ENCODE results near the gene MRTO4.
A peak's percentile ranks its signal among the peaks of the same experiment; 100 is the strongest.
"Not testable (repeated sequence)": the region's sequence is repeated elsewhere in the genome, so short reads cannot be mapped to it uniquely, and the experiment has no call there.

MRTO4 gene

DNA sequence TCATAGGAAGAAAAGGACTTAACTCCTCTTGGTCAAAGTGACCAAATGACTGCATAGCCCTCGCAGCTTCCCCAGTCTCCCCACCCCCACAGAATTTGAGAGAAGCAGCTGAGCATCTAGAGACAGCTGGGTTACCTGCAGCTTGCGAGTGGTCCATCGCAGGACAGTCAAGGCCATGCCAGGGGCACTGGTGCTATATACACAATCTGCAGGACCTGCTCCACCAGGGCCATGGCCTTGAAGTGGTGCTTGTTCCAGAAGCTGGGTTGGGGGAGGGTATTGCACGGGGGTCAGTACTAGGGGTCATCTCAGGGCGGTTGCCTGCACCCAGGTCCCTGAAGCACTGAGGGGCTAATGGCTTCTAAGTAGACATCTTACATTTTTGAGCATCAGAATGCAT, 10.4 kb downstream of the MRTO4 start:
- Histone ChIP-seq H2AFZ (ENCODE audit: low read depth, low read length) (no peak overlapping the region), H3K4me1 (ENCODE audit: insufficient read depth, low read length) (no peaks in the 10 kb centered on the region), H3K36me3 (ENCODE audit: insufficient read depth, low read length) (peaks cover 37% of the 10 kb centered on the region), H3K27ac (ENCODE audit: low read length) (no peak overlapping the region), H3K9me3 (ENCODE audit: insufficient read depth, low read length, severe bottlenecking) (no peaks in the 10 kb centered on the region), H3K27me3 (ENCODE audit: insufficient read depth, low read length, poor library complexity) (no peaks in the 10 kb centered on the region), H3K4me3 (ENCODE audit: low read depth in 1 of 2, low read length in 2 of 2) (no peak overlapping the region), H3K9ac (ENCODE audit: low read depth, low read length) (no peak overlapping the region), H4K20me1 (ENCODE audit: insufficient read depth, low read length) (peaks cover 25% of the 10 kb centered on the region; the same call in 1 of the 2 replicates), H3K79me2 (ENCODE audit: insufficient read depth, low read length) (peaks cover 3% of the 10 kb centered on the region; the same call in 1 of the 2 replicates), H3K4me2 (ENCODE audit: insufficient read depth, low read length) (no peak overlapping the region)
- no peak for TF ChIP-seq CTCF (IDR thresholded peaks at IDR 0.05; ENCODE audit: borderline replicate concordance, extremely low read depth, low read length, poor library complexity, severe bottlenecking)
- no peak for TF ChIP-seq EZH2 (IDR thresholded peaks at IDR 0.05; ENCODE audit: borderline replicate concordance, low read depth, low read length, severe bottlenecking)
- DNase-seq, result no peak
- peak; percentile 30; the same call in 1 of the 3 replicates for ATAC-seq (ENCODE audit: insufficient read depth, low read depth)

GRCh38 chr1:19262744-19263143, 11.1 kb downstream of the MRTO4 start:
- no peak for TF ChIP-seq EZH2 (IDR thresholded peaks at IDR 0.05; ENCODE audit: borderline replicate concordance, low read depth, low read length, severe bottlenecking)
- TF ChIP-seq CTCF (IDR thresholded peaks at IDR 0.05; ENCODE audit: borderline replicate concordance, extremely low read depth, low read length, poor library complexity, severe bottlenecking), result no peak
- Histone ChIP-seq H3K27me3 (ENCODE audit: insufficient read depth, low read length, poor library complexity) (no peaks in the 10 kb centered on the region), H2AFZ (ENCODE audit: low read depth, low read length) (no peak overlapping the region), H3K4me3 (ENCODE audit: low read depth in 1 of 2, low read length in 2 of 2) (no peak overlapping the region), H3K4me1 (ENCODE audit: insufficient read depth, low read length) (no peaks in the 10 kb centered on the region), H3K9me3 (ENCODE audit: insufficient read depth, low read length, severe bottlenecking) (no peaks in the 10 kb centered on the region), H3K9ac (ENCODE audit: low read depth, low read length) (no peak overlapping the region), H3K4me2 (ENCODE audit: insufficient read depth, low read length) (no peak overlapping the region), H3K27ac (ENCODE audit: low read length) (no peak overlapping the region), H3K36me3 (ENCODE audit: insufficient read depth, low read length) (peaks cover 30% of the 10 kb centered on the region), H4K20me1 (ENCODE audit: insufficient read depth, low read length) (peaks cover 20% of the 10 kb centered on the region; the same call in 1 of the 2 replicates), H3K79me2 (ENCODE audit: insufficient read depth, low read length) (no peaks in the 10 kb centered on the region)
- no peak for DNase-seq
- no peak for ATAC-seq (ENCODE audit: insufficient read depth, low read depth)

- Histone ChIP-seq H3K27ac (ENCODE audit: low read length) (no peak overlapping the region), H3K4me3 (ENCODE audit: low read depth in 1 of 2, low read length in 2 of 2) (no peak overlapping the region), H3K36me3 (ENCODE audit: insufficient read depth, low read length) (no peaks in the 10 kb centered on the region), H3K27me3 (ENCODE audit: insufficient read depth, low read length, poor library complexity) (no peaks in the 10 kb centered on the region), H3K9ac (ENCODE audit: low read depth, low read length) (no peak overlapping the region), H3K4me2 (ENCODE audit: insufficient read depth, low read length) (no peak overlapping the region), H2AFZ (ENCODE audit: low read depth, low read length) (no peak overlapping the region), H4K20me1 (ENCODE audit: insufficient read depth, low read length) (no peaks in the 10 kb centered on the region), H3K4me1 (ENCODE audit: insufficient read depth, low read length) (no peaks in the 10 kb centered on the region), H3K9me3 (ENCODE audit: insufficient read depth, low read length, severe bottlenecking) (no peaks in the 10 kb centered on the region), H3K79me2 (ENCODE audit: insufficient read depth, low read length) (no peaks in the 10 kb centered on the region)
- ATAC-seq (ENCODE audit: insufficient read depth, low read depth) (no peak), DNase-seq (no peak)
- no peak for TF ChIP-seq EZH2 (IDR thresholded peaks at IDR 0.05; ENCODE audit: borderline replicate concordance, low read depth, low read length, severe bottlenecking)
- TF ChIP-seq CTCF (IDR thresholded peaks at IDR 0.05; ENCODE audit: borderline replicate concordance, extremely low read depth, low read length, poor library complexity, severe bottlenecking), result no peak
Observed at GRCh38 chr1:19268445-19268844, 16.8 kb downstream of the MRTO4 start.

GRCh38 chr1:19269427-19270342, 18.1 kb downstream of the MRTO4 start:
- H3K79me2 ChIP-seq (ENCODE audit: insufficient read depth, low read length); ATAC-seq (ENCODE audit: insufficient read depth, low read depth): not testable (repeated sequence)

GRCh38 chr1:19270343-19270730, 18.7 kb downstream of the MRTO4 start:
- H3K4me1 ChIP-seq (ENCODE audit: insufficient read depth, low read length); H2AFZ ChIP-seq (ENCODE audit: low read depth, low read length); ATAC-seq (ENCODE audit: insufficient read depth, low read depth); H4K20me1 ChIP-seq (ENCODE audit: insufficient read depth, low read length); H3K27ac ChIP-seq (ENCODE audit: low read length); H3K27me3 ChIP-seq (ENCODE audit: insufficient read depth, low read length, poor library complexity); H3K9ac ChIP-seq (ENCODE audit: low read depth, low read length); H3K79me2 ChIP-seq (ENCODE audit: insufficient read depth, low read length); H3K4me2 ChIP-seq (ENCODE audit: insufficient read depth, low read length); DNase-seq; H3K4me3 ChIP-seq (ENCODE audit: low read depth in 1 of 2, low read length in 2 of 2); H3K9me3 ChIP-seq (ENCODE audit: insufficient read depth, low read length, severe bottlenecking); H3K36me3 ChIP-seq (ENCODE audit: insufficient read depth, low read length): not testable (repeated sequence)

More at GRCh38 chr1:19269427-19270342, 18.1 kb downstream of the MRTO4 start:
- not testable (repeated sequence) for H3K4me3 ChIP-seq (ENCODE audit: low read depth in 1 of 2, low read length in 2 of 2); H3K9me3 ChIP-seq (ENCODE audit: insufficient read depth, low read length, severe bottlenecking); H3K9ac ChIP-seq (ENCODE audit: low read depth, low read length); H3K27me3 ChIP-seq (ENCODE audit: insufficient read depth, low read length, poor library complexity); H3K4me1 ChIP-seq (ENCODE audit: insufficient read depth, low read length); DNase-seq; H2AFZ ChIP-seq (ENCODE audit: low read depth, low read length); H3K27ac ChIP-seq (ENCODE audit: low read length); H3K36me3 ChIP-seq (ENCODE audit: insufficient read depth, low read length); H3K4me2 ChIP-seq (ENCODE audit: insufficient read depth, low read length); H4K20me1 ChIP-seq (ENCODE audit: insufficient read depth, low read length)

All from DND-41 (cell line).